HepG2 (cell line): ENCODE results near the gene PAIP2. TPM values are rescaled to one million over a fixed set of nuclear protein-coding genes. Genes with fewer than 3 reads are reported as not detected.

Experiments
- ADNP ChIP-seq: sonication (generic); formaldehyde crosslinking; IDR thresholded peaks from 2 replicates; pipeline ENCODE4 v1.4.0; 2020; ENCODE audit warnings: missing genetic modification reagents
- CCAR2 ChIP-seq: fragments of 200-400 bp; formaldehyde crosslinking; optimal IDR thresholded peaks from 2 replicates; pipeline ENCODE3; 2018; ENCODE audit warnings: low read depth, mild to moderate bottlenecking, low read length, moderate library complexity
- CREB3 ChIP-seq: sonication (generic); formaldehyde crosslinking; IDR thresholded peaks from 2 replicates; pipeline ENCODE4 v1.5.0; 2020; ENCODE audit warnings: missing genetic modification reagents
- FOXC1 ChIP-seq: sonication (generic); formaldehyde crosslinking; IDR thresholded peaks from 2 replicates; pipeline ENCODE4 v1.8.0; 2022; ENCODE audit warnings: mild to moderate bottlenecking, missing genetic modification reagents, borderline replicate concordance
- HNRNPK ChIP-seq: fragments of 200-400 bp; formaldehyde crosslinking; IDR thresholded peaks from 2 replicates; pipeline ENCODE4 v1.6.1; 2018; ENCODE audit warnings: low read length, low read depth, moderate library complexity, mild to moderate bottlenecking; ENCODE audit not compliant: poor library complexity, severe bottlenecking
- KAT7 ChIP-seq: IDR thresholded peaks from 2 replicates; pipeline ENCODE4 v1.6.1; 2018; ENCODE audit warnings: borderline replicate concordance, missing compliant biosample characterization
- NRL ChIP-seq: sonication (generic); formaldehyde crosslinking; IDR thresholded peaks from 2 replicates; pipeline ENCODE4 v1.5.0; 2020; ENCODE audit warnings: missing genetic modification reagents, mild to moderate bottlenecking, moderate library complexity, borderline replicate concordance
- PBX3 ChIP-seq: sonication (generic); formaldehyde crosslinking; IDR thresholded peaks from 2 replicates; pipeline ENCODE4 v1.8.1; 2023; ENCODE audit warnings: missing genetic modification reagents, inconsistent platforms, borderline replicate concordance
- RAD21 ChIP-seq: fragments of 450-650 bp; formaldehyde crosslinking; IDR thresholded peaks from 2 replicates; pipeline ENCODE4 v1.5.0; 2020; ENCODE audit warnings: mild to moderate bottlenecking
- RAD51 ChIP-seq: fragments of 450-650 bp; IDR thresholded peaks from 2 replicates; pipeline ENCODE4 v1.6.1; 2016; ENCODE audit warnings: borderline replicate concordance
- SALL1 ChIP-seq: sonication (generic); formaldehyde crosslinking; IDR thresholded peaks from 2 replicates; pipeline ENCODE4 v1.8.0; 2022; ENCODE audit warnings: mild to moderate bottlenecking, missing genetic modification reagents
- STAG1 ChIP-seq: sonication (generic); formaldehyde crosslinking; IDR thresholded peaks from 2 replicates; pipeline ENCODE4 v1.4.0; 2020; ENCODE audit warnings: missing genetic modification reagents
- STAT6 ChIP-seq: sonication (generic); formaldehyde crosslinking; IDR thresholded peaks from 2 replicates; pipeline ENCODE4 v1.4.0; 2020; ENCODE audit warnings: missing genetic modification reagents, mild to moderate bottlenecking, borderline replicate concordance
- TBP ChIP-seq: sonication (generic); formaldehyde crosslinking; IDR thresholded peaks from 2 replicates; pipeline ENCODE4 v1.5.0; 2020; ENCODE audit warnings: missing genetic modification reagents
- TSC22D2 ChIP-seq: sonication (generic); formaldehyde crosslinking; IDR thresholded peaks from 2 replicates; pipeline ENCODE4 v1.5.1; 2020; ENCODE audit warnings: missing genetic modification reagents, mild to moderate bottlenecking, borderline replicate concordance
- ZBTB20 ChIP-seq: sonication (generic); formaldehyde crosslinking; IDR thresholded peaks from 2 replicates; pipeline ENCODE4 v1.8.1; 2023; ENCODE audit warnings: missing genetic modification reagents, low read depth, mild to moderate bottlenecking, borderline replicate concordance
- ZBTB7A ChIP-seq: sonication (generic); formaldehyde crosslinking; IDR thresholded peaks from 2 replicates; pipeline ENCODE4 v1.8.0; 2022; ENCODE audit warnings: mild to moderate bottlenecking, missing genetic modification reagents
- ZC3H4 ChIP-seq: sonication (generic); formaldehyde crosslinking; IDR thresholded peaks from 2 replicates; pipeline ENCODE4 v1.4.0; 2020; ENCODE audit warnings: missing genetic modification reagents, borderline replicate concordance
- ZNF446 ChIP-seq: sonication (generic); formaldehyde crosslinking; IDR thresholded peaks from 2 replicates; pipeline ENCODE4 v1.5.0; 2020; ENCODE audit warnings: mild to moderate bottlenecking, missing genetic modification reagents
- ZNF687 ChIP-seq: sonication (generic); formaldehyde crosslinking; IDR thresholded peaks from 2 replicates; pipeline ENCODE4 v1.5.1; 2020; ENCODE audit warnings: mild to moderate bottlenecking, missing genetic modification reagents, moderate library complexity
- ZNF75D ChIP-seq: sonication (generic); formaldehyde crosslinking; IDR thresholded peaks from 2 replicates; pipeline ENCODE4 v1.8.1; 2023; ENCODE audit warnings: missing genetic modification reagents, mild to moderate bottlenecking, borderline replicate concordance
- polyA plus RNA-seq, 8 experiments: library from polyadenylated mRNA; depleted of rRNA in 3 of 8; stranded (reverse) in 7 of 8; unstranded in 1 of 8; fragments of >200 nt; fragmentation: Illumina TruSeq in 4 of 8; extraction: Trizol in 4 of 8; gene quantifications; 2 replicates each; pipeline versions ENCODE4 v1.2.1 to v1.2.3, GENCODE V29; 2011 to 2016; ENCODE audit warnings: low read depth in 4 of 8, missing spikeins in 1 of 8, mixed read lengths in 1 of 8; ENCODE audit not compliant: insufficient read depth in 1 of 8
- total RNA-seq, 5 experiments: library from RNA; depleted of rRNA; stranded (reverse); fragments of >200 nt; fragmentation: Illumina TruSeq; extraction: Trizol; gene quantifications; 2 replicates each; pipeline ENCODE4 v1.2.3, GENCODE V29; 2016; ENCODE audit warnings: low read depth in 1 of 5

Gene PAIP2
- total and polyA plus RNA-seq, 2 of the 13 experiments (the other 11 are each of a cell fraction or from before 2014, with no cell fraction given): 61.5 to 76.3 TPM

- no peak for TF ChIP-seq ZNF446 (CRISPR knock-in tag)
- TF ChIP-seq STAT6: no peak
- no peak for TF ChIP-seq ZNF75D (CRISPR knock-in tag)
- no peak for TF ChIP-seq RAD51
- TF ChIP-seq STAG1: no peak
- no peak for TF ChIP-seq PBX3 (CRISPR knock-in tag)
- TF ChIP-seq CCAR2: no peak
- peak; percentile 50; the same call in 1 of the 2 replicates for TF ChIP-seq ZBTB7A (CRISPR knock-in tag)
- peak; percentile 84 for TF ChIP-seq ZNF687
- no peak; the same call in 1 of the 2 replicates for TF ChIP-seq FOXC1 (CRISPR knock-in tag)
- TF ChIP-seq NRL (CRISPR knock-in tag): no peak
- TF ChIP-seq ADNP (CRISPR knock-in tag): no peak
- TF ChIP-seq HNRNPK: no peak
- TF ChIP-seq SALL1: peak; percentile 71; the same call in 1 of the 2 replicates
- TF ChIP-seq ZBTB20: peak; percentile 36; the same call in 1 of the 2 replicates
- no peak for TF ChIP-seq RAD21 (CRISPR knock-in tag)
- no peak for TF ChIP-seq CREB3
- no peak for TF ChIP-seq TBP (CRISPR knock-in tag)
- no peak for TF ChIP-seq TSC22D2 (CRISPR knock-in tag)
- TF ChIP-seq KAT7: no peak
- TF ChIP-seq ZC3H4 (CRISPR knock-in tag): no peak
Measured at GRCh38 chr5:139388198-139388821, 46.7 kb downstream of the PAIP2 start (continued).
